HCT116 (cell line): ENCODE results near the gene ACTN3. TPM values are rescaled to one million over a fixed set of nuclear protein-coding genes. Genes with fewer than 3 reads are reported as not detected.

ENCODE experiments used
- ATAC-seq: fragments of 200-7000 bp; cut with Tn5 transposase; 2 replicates; pipeline ENCODE4 v1.9.1; 2020; ENCODE audit warnings: mild to moderate bottlenecking, moderate library complexity
- BruUV-seq: library from RNA; stranded (reverse); fragments of 400-500 nt; replicated peaks from 2 replicates; lab custom pipeline; 2021; lab: Mats Ljungman, UMichigan
- CTCF ChIA-PET: fragments of 300-600 bp; sonication (Branson Sonifier 250); formaldehyde crosslinking; loops from one replicate; lab custom pipeline; 2021; ENCODE audit warnings: antibody characterized with exemption; lab: Charles Lee
- POLR2A ChIA-PET: fragments of 300-600, 350-600 bp; sonication (Branson Sonifier 250); formaldehyde crosslinking; loops from one replicate; lab custom pipeline; 2021; ENCODE audit warnings: antibody characterized with exemption; lab: Charles Lee
- RAD21 ChIA-PET, 2 experiments: fragments of 300-600 bp; sonication (Branson Sonifier 250); formaldehyde crosslinking; loops; one replicate each; lab custom pipeline; 2023; ENCODE audit warnings: low total read pairs in 2 of 2; ENCODE audit not compliant: uncharacterized antibody in 2 of 2, unreplicated experiment in 2 of 2, low non-redundant PET in 1 of 2; lab: Charles Lee
- DNase-seq: peaks from one replicate; pipeline ENCODE4 v3.0.0-alpha.2; 2010; ENCODE audit warnings: low read depth, low spot score
- H2AFZ ChIP-seq: fragments of 200-600 bp; shearing (Covaris generic), sonication (generic); 2 replicates; pipeline ENCODE4 v1.6.1; 2017; ENCODE audit warnings: low read depth, mixed run types, mixed read lengths, antibody characterized with exemption, low read length; ENCODE audit not compliant: poor library complexity, severe bottlenecking
- H3K27ac ChIP-seq: 2 replicates; pipeline ENCODE4 v1.5.1; 2012; ENCODE audit warnings: low read depth, low read length
- H3K27me3 ChIP-seq: fragments of 200-600 bp; sonication (generic); 2 replicates; pipeline ENCODE4 v1.6.1; 2016; ENCODE audit warnings: mixed run types, low read length, mixed read lengths; ENCODE audit not compliant: insufficient read depth
- H3K36me3 ChIP-seq, 2 experiments: fragments of 200-500 bp in 1 of 2; fragments of 200-600 bp in 1 of 2; sonication (Bioruptor generic) in 1 of 2; sonication (generic) in 1 of 2; 2 replicates each; pipeline versions ENCODE4 v1.5.1 to v1.6.1; 2014 to 2016; ENCODE audit warnings: low read length in 2 of 2, inconsistent platforms in 1 of 2, mixed read lengths in 1 of 2, mixed run types in 1 of 2; ENCODE audit not compliant: insufficient read depth in 2 of 2, control insufficient read depth in 1 of 2
- H3K4me1 ChIP-seq, 2 experiments: fragments of 200-600 bp in 1 of 2; sonication (generic) in 1 of 2; 2 replicates each; pipeline versions ENCODE4 v1.5.1 to v1.6.1; 2012 to 2017; ENCODE audit warnings: low read length in 2 of 2, inconsistent platforms in 1 of 2, mild to moderate bottlenecking in 1 of 2, mixed read lengths in 1 of 2, mixed run types in 1 of 2, moderate library complexity in 1 of 2; ENCODE audit not compliant: insufficient read depth in 2 of 2, control insufficient read depth in 1 of 2
- H3K4me2 ChIP-seq: fragments of 200-600 bp; sonication (generic); 2 replicates; pipeline ENCODE4 v1.6.1; 2017; ENCODE audit warnings: mixed run types, low read length, mixed read lengths
- H3K4me3 ChIP-seq, 2 experiments: fragments of 200-600 bp in 1 of 2; sonication (generic) in 1 of 2; replicated peaks in 1 of 2; 2 replicates each; pipeline ENCODE4 v1.5.1; 2011 to 2016; ENCODE audit warnings: low read length in 2 of 2, control low read depth in 1 of 2, low read depth in 1 of 2, mild to moderate bottlenecking in 1 of 2, mixed read lengths in 1 of 2, mixed run types in 1 of 2
- H3K79me2 ChIP-seq: fragments of 200-600 bp; sonication (generic); 2 replicates; pipeline ENCODE4 v1.6.1; 2017; ENCODE audit warnings: mild to moderate bottlenecking, mixed run types, low read length, moderate library complexity, mixed read lengths; ENCODE audit not compliant: insufficient read depth
- H3K9ac ChIP-seq: fragments of 200-600 bp; sonication (generic); 2 replicates; pipeline ENCODE4 v1.6.1; 2016; ENCODE audit warnings: low read length, mixed read lengths
- H3K9me2 ChIP-seq: fragments of 200-600 bp; sonication (generic), shearing (Covaris generic); 2 replicates; pipeline ENCODE4 v1.6.1; 2017; ENCODE audit warnings: mixed run types, mild to moderate bottlenecking, moderate library complexity; ENCODE audit not compliant: insufficient read depth
- H3K9me3 ChIP-seq, 2 experiments: fragments of 200-500 bp in 1 of 2; fragments of 200-600 bp in 1 of 2; sonication (Bioruptor generic) in 1 of 2; sonication (generic) in 1 of 2; 2 replicates each; pipeline ENCODE4 v1.6.1; 2014 to 2017; ENCODE audit warnings: low read length in 2 of 2, mixed read lengths in 2 of 2, inconsistent platforms in 1 of 2, low read depth in 1 of 2, mild to moderate bottlenecking in 1 of 2, mixed run types in 1 of 2, moderate library complexity in 1 of 2; ENCODE audit not compliant: control insufficient read depth in 1 of 2, insufficient read depth in 1 of 2
- H4K20me1 ChIP-seq: fragments of 200-600 bp; sonication (generic), shearing (Covaris generic); 2 replicates; pipeline ENCODE4 v1.6.1; 2017; ENCODE audit warnings: mixed run types, mild to moderate bottlenecking, moderate library complexity; ENCODE audit not compliant: insufficient read depth
- ATF3 ChIP-seq: IDR thresholded peaks from 2 replicates; pipeline ENCODE4 v1.6.1; 2012
- CBX3 ChIP-seq: IDR thresholded peaks from 2 replicates; pipeline ENCODE4 v1.6.1; 2012; ENCODE audit warnings: low read depth
- CTCF ChIP-seq, 3 experiments: fragments of 200-600 bp in 1 of 3; sonication (generic) in 1 of 3; IDR thresholded peaks in 2 of 3; conservative IDR thresholded peaks in 1 of 3; 2 replicates each; pipeline ENCODE4 v1.5.1; 2012 to 2017; ENCODE audit warnings: low read depth in 2 of 3, low read length in 2 of 3, antibody characterized with exemption in 1 of 3, borderline replicate concordance in 1 of 3, control low read depth in 1 of 3, mild to moderate bottlenecking in 1 of 3, mixed read lengths in 1 of 3, mixed run types in 1 of 3, moderate library complexity in 1 of 3; ENCODE audit not compliant: insufficient read depth in 1 of 3
- ELF1 ChIP-seq: IDR thresholded peaks from 2 replicates; pipeline ENCODE4 v1.6.1; 2012; ENCODE audit warnings: low read depth, borderline replicate concordance
- EZH2 ChIP-seq: fragments of 200-600 bp; sonication (generic); IDR thresholded peaks from 2 replicates; pipeline ENCODE4 v1.6.1; 2017; ENCODE audit warnings: antibody characterized with exemption, mixed run types
- EZH2phosphoT487 ChIP-seq: fragments of 200-600 bp; IDR thresholded peaks from 2 replicates; pipeline ENCODE4 v1.6.1; 2018; ENCODE audit warnings: antibody characterized with exemption, borderline replicate concordance
- FOSL1 ChIP-seq: IDR thresholded peaks from 2 replicates; pipeline ENCODE4 v1.6.1; 2012; ENCODE audit warnings: low read depth
- JUND ChIP-seq: IDR thresholded peaks from 2 replicates; pipeline ENCODE4 v1.6.1; 2012
- MAX ChIP-seq: IDR thresholded peaks from 2 replicates; pipeline ENCODE4 v1.6.1; 2012
- POLR2A ChIP-seq: IDR thresholded peaks from 2 replicates; pipeline ENCODE4 v1.7.0; 2011; ENCODE audit warnings: borderline replicate concordance; ENCODE audit not compliant: insufficient read depth, insufficient read length; ENCODE audit errors: extremely low read depth
- POLR2AphosphoS5 ChIP-seq: IDR thresholded peaks from 2 replicates; pipeline ENCODE4 v1.6.1; 2011; ENCODE audit warnings: mild to moderate bottlenecking, low read depth, low read length, moderate library complexity
- RAD21 ChIP-seq: IDR thresholded peaks from 2 replicates; pipeline ENCODE4 v1.6.1; 2012; ENCODE audit warnings: low read depth, mild to moderate bottlenecking
- REST ChIP-seq: IDR thresholded peaks from 2 replicates; pipeline ENCODE4 v1.6.1; 2012; ENCODE audit warnings: low read depth
- SP1 ChIP-seq: IDR thresholded peaks from 2 replicates; pipeline ENCODE4 v1.6.1; 2012; ENCODE audit warnings: low read depth
- SRF ChIP-seq: IDR thresholded peaks from 2 replicates; pipeline ENCODE4 v1.6.1; 2012; ENCODE audit warnings: low read depth
- TCF7L2 ChIP-seq: IDR thresholded peaks from 2 replicates; pipeline ENCODE4 v1.7.0; 2011; ENCODE audit warnings: borderline replicate concordance, inconsistent platforms; ENCODE audit not compliant: insufficient read depth, insufficient read length; ENCODE audit errors: extremely low read depth
- YY1 ChIP-seq: IDR thresholded peaks from 2 replicates; pipeline ENCODE4 v1.6.1; 2011; ENCODE audit warnings: low read length, low read depth, moderate library complexity, mild to moderate bottlenecking; ENCODE audit not compliant: insufficient replicate concordance; ENCODE audit errors: extremely low read depth
- ZBTB33 ChIP-seq: IDR thresholded peaks from 2 replicates; pipeline ENCODE4 v1.6.1; 2011; ENCODE audit warnings: mild to moderate bottlenecking, low read length, moderate library complexity; ENCODE audit not compliant: insufficient replicate concordance; ENCODE audit errors: extremely low read depth
- ZFX ChIP-seq: fragments of 450-650 bp; IDR thresholded peaks from 2 replicates; pipeline ENCODE4 v1.6.1; 2017
- ZNF274 ChIP-seq: fragments of 200-500 bp; sonication (Bioruptor generic); IDR thresholded peaks from 2 replicates; pipeline ENCODE4 v1.6.1; 2014; ENCODE audit warnings: mild to moderate bottlenecking, low read depth, low read length, inconsistent platforms
- intact Hi-C: fragments of 100-400 bp; cut with micrococcal nuclease; formaldehyde crosslinking; loops from 2 replicates; pipeline ENCODE4 v1.10.0; 2022
- total RNA-seq: library from RNA; stranded (reverse); gene quantifications from one replicate; pipeline ENCODE4 v1.2.1, GENCODE V29; 2021; ENCODE audit not compliant: unreplicated experiment

Gene ACTN3
- total RNA-seq, 1 experiment from 2014 or later: not detected

GRCh38 chr11:66562907-66563583 is 16.3 kb downstream of the ACTN3 start:
- no peak overlapping the region for H3K27ac ChIP-seq
- TF ChIP-seq EZH2phosphoT487: no peak
- TF ChIP-seq TCF7L2: no peak
- TF ChIP-seq ZFX: no peak
- no peak for TF ChIP-seq RAD21
- no peak for TF ChIP-seq FOSL1
- TF ChIP-seq EZH2: no peak
- TF ChIP-seq SRF: no peak
- no peak for TF ChIP-seq ZBTB33
- no peak for TF ChIP-seq CBX3
- TF ChIP-seq SP1: no peak
- no peak for TF ChIP-seq CTCF (IDR thresholded peaks at IDR 0.05 in 2 of 3, conservative IDR thresholded peaks at IDR 0.05 in 1 of 3; ENCODE audit: borderline replicate concordance in 1 of 3, insufficient read depth in 1 of 3, low read depth in 2 of 3, low read length in 2 of 3)
- no peak for TF ChIP-seq REST
- TF ChIP-seq ZNF274: no peak
- TF ChIP-seq YY1: no peak
- no peak for TF ChIP-seq ELF1
- no peak for TF ChIP-seq JUND
- no peak for TF ChIP-seq POLR2A
- no peak for TF ChIP-seq MAX
- no peak for TF ChIP-seq ATF3
- TF ChIP-seq POLR2AphosphoS5: no peak
- RAD21 ChIA-PET: no interaction called here
- no peak for DNase-seq
- H3K27me3 ChIP-seq: no peaks in the 10 kb centered on the region
- H3K79me2 ChIP-seq: no peaks in the 10 kb centered on the region
- intact Hi-C loops: no loop called here
- CTCF ChIA-PET: interaction anchor here (0.9 kb wide), 1 partner anchor 14 kb away, joined by 3 read pairs; no protein-coding TSS in a partner anchor
- H3K4me2 ChIP-seq: no peak overlapping the region
- H3K36me3 ChIP-seq: no peaks in the 10 kb centered on the region
- H3K4me3 ChIP-seq: no peak overlapping the region
- no peaks in the 10 kb centered on the region for H3K4me1 ChIP-seq
- BruUV-seq: no TSS peak
- no peak for ATAC-seq
- H3K9me2 ChIP-seq: no peaks in the 10 kb centered on the region
- H3K9me3 ChIP-seq: no peaks in the 10 kb centered on the region
- POLR2A ChIA-PET: no interaction called here
- H4K20me1 ChIP-seq: no peaks in the 10 kb centered on the region
- no peak overlapping the region for H2AFZ ChIP-seq
- no peak overlapping the region for H3K9ac ChIP-seq
